Calu3 (cell line): ENCODE results near the gene RAB39A. TPM values are rescaled to one million over a fixed set of nuclear protein-coding genes. Genes with fewer than 3 reads are reported as not detected.
"Not testable (repeated sequence)": the region's sequence is repeated elsewhere in the genome, so short reads cannot be mapped to it uniquely, and the experiment has no call there.

ENCODE experiments used
- BruUV-seq: library from RNA; stranded (reverse); fragments of 400-500 nt; replicated peaks from 2 replicates; lab custom pipeline; 2021; lab: Mats Ljungman, UMichigan
- CTCF ChIA-PET: fragments of 300-600 bp; sonication (Branson Sonifier 250); formaldehyde crosslinking; loops from one replicate; lab custom pipeline; 2022; ENCODE audit warnings: antibody characterized with exemption; lab: Charles Lee
- DNase-seq: peaks from one replicate; pipeline ENCODE4 v3.0.0; 2022
- H3K27ac Mint-ChIP-seq: one replicate; pipeline ENCODE4 v1.8.0; 2022; ENCODE audit warnings: mixed read lengths; ENCODE audit not compliant: unreplicated experiment
- H3K27me3 Mint-ChIP-seq: one replicate; pipeline ENCODE4 v1.8.0; 2022; ENCODE audit warnings: mixed read lengths; ENCODE audit not compliant: unreplicated experiment
- H3K36me3 Mint-ChIP-seq: one replicate; pipeline ENCODE4 v1.8.0; 2022; ENCODE audit warnings: mild to moderate bottlenecking, moderate library complexity, mixed read lengths; ENCODE audit not compliant: insufficient read depth, unreplicated experiment
- H3K4me1 Mint-ChIP-seq: one replicate; pipeline ENCODE4 v1.8.0; 2022; ENCODE audit warnings: mild to moderate bottlenecking, low read depth, mixed read lengths; ENCODE audit not compliant: unreplicated experiment
- H3K4me3 Mint-ChIP-seq: one replicate; pipeline ENCODE4 v1.8.0; 2022; ENCODE audit warnings: mild to moderate bottlenecking, low read depth, moderate library complexity, mixed read lengths; ENCODE audit not compliant: unreplicated experiment
- H3K9me3 Mint-ChIP-seq: one replicate; pipeline ENCODE4 v1.8.0; 2022; ENCODE audit warnings: low read depth, mixed read lengths; ENCODE audit not compliant: unreplicated experiment
- CTCF ChIP-seq: fragments of 200-600 bp; IDR thresholded peaks from one replicate; pipeline ENCODE4 v1.8.0; 2022; ENCODE audit warnings: antibody characterized with exemption; ENCODE audit not compliant: unreplicated experiment
- intact Hi-C: fragments of 100-400 bp; cut with micrococcal nuclease; formaldehyde crosslinking; loops from one replicate; pipeline ENCODE4 v1.10.0; 2022; ENCODE audit not compliant: unreplicated experiment
- total RNA-seq: library from RNA; stranded (reverse); gene quantifications from 2 replicates; pipeline ENCODE4 v1.2.3, GENCODE V29; 2022

Gene RAB39A
- total RNA-seq, 1 experiment from 2014 or later = not detected

- DNase-seq = no peak
These were observed 3.0 kb downstream of the RAB39A start for GRCh38 chr11:107931206-107931605.

GRCh38 chr11:107947904-107948303, 19.7 kb downstream of the RAB39A start:
- no peaks in the 10 kb centered on the region for H3K36me3 Mint-ChIP-seq
- H3K27ac Mint-ChIP-seq = no peak overlapping the region
- no TSS peak for BruUV-seq
- CTCF ChIA-PET = no interaction called here
- H3K4me3 Mint-ChIP-seq = no peak overlapping the region
- intact Hi-C loops = no loop called here
- no peak for DNase-seq
- H3K27me3 Mint-ChIP-seq = no peaks in the 10 kb centered on the region
- TF ChIP-seq CTCF = no peak
- H3K9me3 Mint-ChIP-seq = no peaks in the 10 kb centered on the region
- no peaks in the 10 kb centered on the region for H3K4me1 Mint-ChIP-seq

More at GRCh38 chr11:107931206-107931605, 3.0 kb downstream of the RAB39A start:
- TF ChIP-seq CTCF = no peak
- Mint-ChIP-seq H3K4me3 (no peak overlapping the region), H3K36me3 (no peaks in the 10 kb centered on the region), H3K27me3 (peaks cover 16% of the 10 kb centered on the region), H3K27ac (no peak overlapping the region), H3K9me3 (peaks cover 4% of the 10 kb centered on the region), H3K4me1 (no peaks in the 10 kb centered on the region)
- intact Hi-C loops = no loop called here
- CTCF ChIA-PET = no interaction called here
- no TSS peak for BruUV-seq

DNA sequence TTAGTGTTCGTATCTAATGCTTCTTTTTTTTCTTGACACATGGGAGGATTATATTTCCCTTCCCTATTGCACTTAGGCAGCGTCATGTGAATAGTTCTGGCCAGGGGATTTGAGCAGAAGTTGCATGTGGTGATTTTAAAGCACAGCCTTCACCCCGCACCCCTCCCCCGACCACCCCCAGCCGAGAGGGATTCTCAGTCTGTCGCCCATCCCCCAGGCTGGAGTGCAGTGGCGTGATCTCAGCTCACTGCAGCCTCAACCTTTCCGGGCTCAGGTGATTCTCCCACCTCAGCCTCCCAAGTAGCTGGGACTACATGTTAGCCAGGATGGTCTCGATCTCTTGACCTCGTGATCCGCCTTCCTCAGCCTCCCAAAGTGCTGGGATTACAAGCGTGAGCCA, 20.1 kb downstream of the RAB39A start:
- CTCF ChIA-PET, H3K27ac Mint-ChIP-seq, H3K4me3 Mint-ChIP-seq, DNase-seq, intact Hi-C loops, BruUV-seq, H3K27me3 Mint-ChIP-seq, H3K4me1 Mint-ChIP-seq, H3K36me3 Mint-ChIP-seq, H3K9me3 Mint-ChIP-seq: not testable (repeated sequence)

DNA sequence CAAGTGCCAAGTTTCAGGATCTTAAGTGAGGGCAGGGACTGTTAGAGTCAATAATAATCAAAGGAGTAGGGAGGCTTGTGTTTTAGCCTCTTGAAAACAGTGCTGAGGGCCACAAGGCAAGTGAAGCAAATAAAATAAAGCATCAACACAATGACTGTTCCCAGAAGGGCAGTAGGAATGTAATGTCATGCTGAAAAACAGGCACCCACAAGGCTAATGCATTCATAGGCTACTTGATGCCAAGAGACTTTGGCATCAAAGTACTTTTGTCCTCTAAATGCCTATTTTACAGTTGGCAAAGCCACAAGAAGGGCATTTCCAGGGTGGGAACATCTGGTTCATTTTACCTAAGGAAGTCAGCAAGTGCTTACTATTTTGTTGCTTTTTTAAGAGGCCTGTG, 22.9 kb downstream of the RAB39A start:
- BruUV-seq = no TSS peak
- no peaks in the 10 kb centered on the region for H3K4me1 Mint-ChIP-seq
- no peak for TF ChIP-seq CTCF
- no peaks in the 10 kb centered on the region for H3K36me3 Mint-ChIP-seq
- peaks cover 6% of the 10 kb centered on the region for H3K27me3 Mint-ChIP-seq
- CTCF ChIA-PET = no interaction called here
- intact Hi-C loops = no loop called here
- DNase-seq = no peak
- no peaks in the 10 kb centered on the region for H3K9me3 Mint-ChIP-seq
- no peak overlapping the region for H3K27ac Mint-ChIP-seq
- H3K4me3 Mint-ChIP-seq = no peak overlapping the region

DNA sequence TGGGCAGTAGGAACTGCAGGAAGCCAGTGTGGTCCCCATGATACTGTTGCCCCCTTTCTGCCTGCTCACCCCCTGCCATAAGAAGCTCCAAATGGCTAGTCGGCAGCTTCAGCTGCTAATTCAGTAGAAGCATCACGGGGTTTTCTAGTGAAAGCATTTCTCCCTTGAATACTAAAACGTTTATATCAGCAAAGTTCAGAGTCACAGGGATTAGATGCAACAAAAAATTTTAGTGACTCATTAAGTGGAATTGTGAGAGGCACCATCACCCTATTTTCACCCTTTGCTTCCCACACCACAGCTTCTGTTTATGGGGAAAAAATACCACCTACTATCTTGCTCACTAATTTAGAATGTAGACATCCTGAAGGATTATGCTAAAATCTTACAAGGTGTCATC, 25.2 kb downstream of the RAB39A start:
- CTCF ChIA-PET = no interaction called here
- no peaks in the 10 kb centered on the region for H3K36me3 Mint-ChIP-seq
- H3K4me1 Mint-ChIP-seq = no peaks in the 10 kb centered on the region
- intact Hi-C loops = loop anchor here (1.0 kb wide), 1 partner anchor 28 kb away; no protein-coding TSS in a partner anchor
- H3K27ac Mint-ChIP-seq = no peak overlapping the region
- DNase-seq = no peak
- peaks cover 29% of the 10 kb centered on the region for H3K27me3 Mint-ChIP-seq
- H3K9me3 Mint-ChIP-seq = no peaks in the 10 kb centered on the region
- BruUV-seq = no TSS peak
- no peak for TF ChIP-seq CTCF
- H3K4me3 Mint-ChIP-seq = no peak overlapping the region
